Heart left ventricle (tissue), 16 donors: ENCODE data around the gene DPYSL4. TPM values are rescaled to one million over a fixed set of nuclear protein-coding genes. Genes with fewer than 3 reads are reported as not detected.

Experiments
- ATAC-seq, 4 donors: fragments of 200-7000 bp; cut with Tn5 transposase; one replicate each; pipeline ENCODE4 v1.9.1; 2020 to 2022; ENCODE audit warnings: moderate library complexity in 4 of 4, mild to moderate bottlenecking in 3 of 4, moderate number of reproducible peaks in 1 of 4
- DNase-seq, 5 donors: peaks; one replicate each; pipeline ENCODE4 v3.0.0-alpha.2; 2020
- H3K27ac ChIP-seq, 12 donors: fragments of 200-600 bp; sonication (generic) in 4 of 12; one replicate each; pipeline versions ENCODE4 v1.5.0 to v1.8.0; 2016 to 2022; ENCODE audit warnings: mild to moderate bottlenecking in 2 of 12
- H3K27me3 ChIP-seq, 9 donors: fragments of 200-600 bp; sonication (generic) in 2 of 9; one replicate each; pipeline versions ENCODE4 v1.5.1 to v1.8.0; 2016 to 2022; ENCODE audit warnings: mild to moderate bottlenecking in 3 of 9
- H3K36me3 ChIP-seq, 9 donors: fragments of 200-600 bp; sonication (generic) in 2 of 9; one replicate each; pipeline versions ENCODE4 v1.5.0 to v1.8.0; 2018 to 2022; ENCODE audit warnings: mild to moderate bottlenecking in 2 of 9
- H3K4me1 ChIP-seq, 12 donors: fragments of 200-600 bp; sonication (generic) in 4 of 12; one replicate each; pipeline versions ENCODE4 v1.5.0 to v1.8.0; 2016 to 2022; ENCODE audit warnings: mild to moderate bottlenecking in 3 of 12
- H3K4me3 ChIP-seq, 12 donors: fragments of 200-600 bp; sonication (generic) in 4 of 12; one replicate each; pipeline versions ENCODE4 v1.5.0 to v1.8.0; 2017 to 2022; ENCODE audit warnings: mild to moderate bottlenecking in 9 of 12, moderate library complexity in 4 of 12
- H3K9me3 ChIP-seq, 12 donors: fragments of 200-600 bp; sonication (generic) in 4 of 12; one replicate each; pipeline versions ENCODE4 v1.5.0 to v1.8.0; 2016 to 2022; ENCODE audit warnings: mild to moderate bottlenecking in 1 of 12
- POLR2A ChIP-seq, 2 donors: fragments of 450-650 bp; IDR thresholded peaks; one replicate each; pipeline ENCODE4 v1.6.1; 2017; ENCODE audit warnings: antibody characterized with exemption in 2 of 2, mild to moderate bottlenecking in 2 of 2, moderate library complexity in 2 of 2
- WGBS, 4 donors: extraction: QIAGEN DNeasy Blood & Tissue Kit in 2 of 4; methylation state at CpG; one replicate each; pipeline versions ENCODE4 v1.1.5 to v1.1.7; 2013 to 2018; 5-methylcytosine and 5-hydroxymethylcytosine counted together
- intact Hi-C, 10 donors: fragments of 100-400 bp; cut with DNase I; formaldehyde crosslinking; loops; one replicate each; pipeline versions ENCODE4 v1.11.1 to v1.14.2; 2022
- polyA plus RNA-seq, 2 donors: library from polyadenylated mRNA; stranded (reverse); fragments of 200-250 nt; gene quantifications; one replicate each; pipeline ENCODE4 v1.2.3, GENCODE V29; 2013
- total RNA-seq, 9 donors: library from RNA; depleted of rRNA in 2 of 9; stranded (reverse); fragments of >200 nt in 2 of 9; fragmentation: NEBNext Ultra II Directional in 3 of 9; extraction: Animal tissue kit (Norgen Biotek cat#: 25700) in 3 of 9; gene quantifications; one replicate each; pipeline versions ENCODE4 v1.1.0 to v1.2.4, GENCODE V29; 2016 to 2023
- TF ChIP-seq, protein P1 (sequence below), 12 donors: fragments of 200-600 bp; sonication (generic) in 4 of 12; IDR thresholded peaks; one replicate each; pipeline versions ENCODE4 v1.5.0 to v1.8.0; 2018 to 2022; ENCODE audit warnings: antibody characterized with exemption in 12 of 12, mild to moderate bottlenecking in 5 of 12
- donor health status: ischemic (EF 13 %, LVEDD 7.1; RV severe dilation, severe dysfunction).
- donor health status: healthy with polysubstance abuse.
- donor health status: DM: no; HTN: yes; CAD: no.
- donor health status: DM: no; HTN: no; CAD: no.
- donor health status: ischemic (EF 25% LVEDD 6.9; RV normal size, moderate dysfunction).
- donor health status: ischemic (EF 25% LVEDD 5.7; RV mildly dilated, moderate dysfunction).
- donor health status: healthy.
- donor health status: DM: yes; HTN: yes; CAD: no.
- donor health status: ischemic (EF 35%, LVEDD 5.7; RV mildly dilated, moderate dysfunction).
- donor health status: nonischemic (EF 11% LVEDD 7.7; RV severe dilation, severe dysfunction).
- donor health status: DM: yes; HTN: yes; CAD: no.
- donor health status: PGD.
- donor health status: ischemic (EF 29% LVEDD 5.4; RV normal size, mild dysfunction).
- donor health status: nonischemic (EF 23%, LVEDD 6.1; RV moderate dilation, normal function).

Gene DPYSL4
- total and polyA plus RNA-seq, 11 donors: 4.0 to 127 (median 33.1) TPM

GRCh38 chr10:132193907-132194552 is 7.3 kb downstream of the DPYSL4 start:
- Histone ChIP-seq H3K4me1 (peaks cover 0 to 25% (median 16%) of the 10 kb centered on the region in 12 donors), H3K27ac (peak overlapping the region in 4 of 12 donors; percentile 60 to 82 (median 74)), H3K36me3 (no peaks in the 10 kb centered on the region), H3K9me3 (no peaks in the 10 kb centered on the region), H3K27me3 (peaks cover 0 to 10% (median 0%) of the 10 kb centered on the region in 9 donors), H3K4me3 (no peak overlapping the region)
- DNase-seq: peak in 4 of 5 donors; percentile 22 to 66 (median 57)
- ATAC-seq: peak; percentile 41 to 69 (median 54)
- WGBS, 4 donors: 72 to 78% (median 75%) methylated on average over 7 to 21 of the region's 21 CpGs
- intact Hi-C loops: no loop called here
- TF ChIP-seq, protein P1, sequence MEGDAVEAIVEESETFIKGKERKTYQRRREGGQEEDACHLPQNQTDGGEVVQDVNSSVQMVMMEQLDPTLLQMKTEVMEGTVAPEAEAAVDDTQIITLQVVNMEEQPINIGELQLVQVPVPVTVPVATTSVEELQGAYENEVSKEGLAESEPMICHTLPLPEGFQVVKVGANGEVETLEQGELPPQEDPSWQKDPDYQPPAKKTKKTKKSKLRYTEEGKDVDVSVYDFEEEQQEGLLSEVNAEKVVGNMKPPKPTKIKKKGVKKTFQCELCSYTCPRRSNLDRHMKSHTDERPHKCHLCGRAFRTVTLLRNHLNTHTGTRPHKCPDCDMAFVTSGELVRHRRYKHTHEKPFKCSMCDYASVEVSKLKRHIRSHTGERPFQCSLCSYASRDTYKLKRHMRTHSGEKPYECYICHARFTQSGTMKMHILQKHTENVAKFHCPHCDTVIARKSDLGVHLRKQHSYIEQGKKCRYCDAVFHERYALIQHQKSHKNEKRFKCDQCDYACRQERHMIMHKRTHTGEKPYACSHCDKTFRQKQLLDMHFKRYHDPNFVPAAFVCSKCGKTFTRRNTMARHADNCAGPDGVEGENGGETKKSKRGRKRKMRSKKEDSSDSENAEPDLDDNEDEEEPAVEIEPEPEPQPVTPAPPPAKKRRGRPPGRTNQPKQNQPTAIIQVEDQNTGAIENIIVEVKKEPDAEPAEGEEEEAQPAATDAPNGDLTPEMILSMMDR (IDR thresholded peaks at IDR 0.05): no peak
- TF ChIP-seq POLR2A (IDR thresholded peaks at IDR 0.05): no peak

GRCh38 chr10:132194726-132195125 is 8.0 kb downstream of the DPYSL4 start:
- peak in 4 of 5 donors; percentile 4 to 42 (median 22) for DNase-seq
- Histone ChIP-seq H3K27me3 (peaks cover 0 to 6% (median 0%) of the 10 kb centered on the region in 9 donors), H3K4me1 (peaks cover 0 to 25% (median 15%) of the 10 kb centered on the region in 12 donors), H3K9me3 (no peaks in the 10 kb centered on the region), H3K36me3 (no peaks in the 10 kb centered on the region), H3K27ac (no peak overlapping the region), H3K4me3 (no peak overlapping the region)
- no peak for ATAC-seq
- WGBS, 4 donors: 94 to 97% (median 96%) methylated on average over 15 of the region's 15 CpGs
- intact Hi-C loops: no loop called here
- TF ChIP-seq POLR2A (IDR thresholded peaks at IDR 0.05): no peak
- TF ChIP-seq, protein P1 (IDR thresholded peaks at IDR 0.05): no peak

- 92 to 97% (median 94%) methylated on average over 11 to 13 of the region's 13 CpGs for WGBS, 4 donors
- no peak for TF ChIP-seq POLR2A (IDR thresholded peaks at IDR 0.05)
- TF ChIP-seq, protein P1 (IDR thresholded peaks at IDR 0.05): no peak
- Histone ChIP-seq H3K27me3 (no peaks in the 10 kb centered on the region), H3K4me1 (peaks cover 0 to 25% (median 15%) of the 10 kb centered on the region in 12 donors), H3K36me3 (no peaks in the 10 kb centered on the region), H3K9me3 (no peaks in the 10 kb centered on the region), H3K27ac (no peak overlapping the region), H3K4me3 (no peak overlapping the region)
- no peak for ATAC-seq
- intact Hi-C loops: no loop called here
- DNase-seq: peak in 2 of 5 donors; percentile 17 to 46
These were observed 8.8 kb downstream of the DPYSL4 start for GRCh38 chr10:132195366-132196075.
